CD4-positive, alpha-beta T cell treated with Interleukin-4 for 1 hour (primary cell): Measurements from ENCODE around the gene MADCAM1.
A peak's percentile ranks its signal among the peaks of the same experiment; 100 is the strongest.
"Not testable (repeated sequence)": the region's sequence is repeated elsewhere in the genome, so short reads cannot be mapped to it uniquely, and the experiment has no call there.

Source experiments
- DNase-seq, 2 donors: peaks; one replicate each; pipeline ENCODE4 v3.0.0-alpha.2; 2020 to 2022

MADCAM1 gene

DNA sequence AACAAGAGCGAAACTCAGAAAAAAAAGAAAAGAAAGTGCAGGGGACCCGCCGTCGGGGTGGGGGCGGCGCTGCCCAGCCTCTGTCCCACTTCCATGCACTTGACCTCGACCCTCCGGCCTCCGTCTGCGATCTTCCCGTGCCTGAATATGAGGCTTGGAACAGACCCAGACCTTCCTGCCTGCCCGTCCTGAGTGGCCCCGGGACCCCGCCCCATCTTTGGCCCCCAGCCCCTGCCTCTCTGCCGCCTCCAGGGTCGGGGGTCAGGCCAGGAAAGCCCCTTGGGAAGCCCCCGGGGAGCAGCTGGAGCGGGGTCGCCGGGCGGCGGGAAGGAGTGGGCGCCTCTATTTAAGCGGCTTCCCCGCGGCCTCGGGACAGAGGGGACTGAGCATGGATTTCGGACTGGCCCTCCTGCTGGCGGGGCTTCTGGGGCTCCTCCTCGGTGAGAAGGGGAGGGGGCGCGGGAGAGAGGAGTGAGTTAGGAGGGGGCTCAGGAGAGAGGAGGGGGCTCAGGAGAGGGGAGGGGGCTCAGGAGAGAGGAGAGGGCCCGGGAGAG lies at the start of gene MADCAM1:
TSS of gene MADCAM1 (plus strand) at position 375 of the 554 bp plus-strand sequence. CDS start at position 389, 14 bp downstream.
- DNase-seq = no peak

DNA sequence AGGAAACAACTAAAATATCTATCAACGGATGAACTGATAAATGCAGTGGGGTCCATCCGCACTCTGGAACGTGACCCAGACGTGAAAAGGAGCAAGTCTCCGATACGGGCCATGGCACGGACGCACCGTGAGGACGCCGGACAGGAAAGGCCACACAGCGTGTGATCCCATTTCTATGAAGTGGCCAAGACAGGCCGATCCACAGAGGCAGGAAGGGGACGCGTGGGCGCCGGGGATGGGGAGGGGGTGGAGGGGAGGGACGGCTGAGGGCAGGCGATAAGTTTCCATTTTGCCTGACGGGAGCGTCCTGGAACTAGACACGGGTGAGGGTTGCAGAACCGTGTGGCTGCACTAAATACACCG lies 49.2 kb upstream of the MADCAM1 start:
- no peak for DNase-seq

DNA sequence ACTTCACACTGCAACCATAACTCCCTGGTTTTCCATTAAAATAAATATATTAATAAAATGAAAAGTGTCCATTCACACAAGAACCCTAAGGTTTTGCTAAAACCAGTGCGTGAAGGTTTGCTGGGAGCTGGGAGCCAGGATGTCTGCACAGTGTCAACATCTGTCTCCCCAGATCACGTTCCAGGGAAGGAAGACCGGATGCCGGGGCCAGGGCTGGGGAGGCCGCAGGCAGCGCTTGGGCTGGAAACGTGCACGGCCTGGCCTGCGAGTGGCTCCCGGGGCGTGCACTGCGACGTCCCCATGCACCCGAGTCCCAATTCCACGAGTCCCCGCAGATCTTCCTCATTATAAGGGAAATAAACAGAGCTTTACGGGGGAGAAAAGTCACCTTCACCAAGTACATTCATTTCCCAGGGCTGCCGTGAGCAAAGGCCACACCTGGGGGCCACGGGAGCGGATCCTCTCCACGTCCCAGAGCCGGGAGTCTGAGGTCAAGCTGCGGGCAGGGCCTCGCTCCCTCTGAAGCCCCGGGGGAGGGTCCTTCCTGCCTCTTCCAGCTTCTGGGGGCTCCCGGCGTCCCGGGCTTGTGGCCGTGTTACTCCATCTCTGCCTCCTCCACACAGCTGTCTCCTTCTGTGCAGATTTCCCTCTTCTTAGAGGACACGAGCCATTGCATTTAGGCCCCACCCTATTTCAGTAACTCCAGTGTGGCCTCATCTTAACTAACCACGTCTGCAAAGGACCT lies 48.3 kb upstream of the MADCAM1 start:
- DNase-seq = no peak

DNA sequence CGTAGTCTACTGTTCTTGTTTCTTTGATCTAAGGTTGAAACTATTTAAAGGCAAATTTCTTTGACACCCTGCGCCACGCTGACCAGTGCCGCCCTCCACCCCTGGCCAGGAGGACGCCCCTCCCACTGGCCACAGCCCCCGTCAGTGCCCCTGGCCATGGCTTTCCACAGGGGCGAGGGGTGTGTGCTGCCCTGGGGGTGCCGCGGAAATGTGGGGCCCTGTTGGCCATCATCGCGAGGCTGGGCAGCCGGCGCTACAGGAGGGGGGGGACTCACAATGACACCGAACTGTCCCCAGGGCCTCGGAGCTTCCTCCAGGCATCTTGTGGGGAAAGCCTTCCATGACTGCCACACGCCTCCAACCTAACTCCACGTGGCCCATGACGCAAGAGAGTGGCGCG lies 46.4 kb upstream of the MADCAM1 start:
- no peak for DNase-seq

DNA sequence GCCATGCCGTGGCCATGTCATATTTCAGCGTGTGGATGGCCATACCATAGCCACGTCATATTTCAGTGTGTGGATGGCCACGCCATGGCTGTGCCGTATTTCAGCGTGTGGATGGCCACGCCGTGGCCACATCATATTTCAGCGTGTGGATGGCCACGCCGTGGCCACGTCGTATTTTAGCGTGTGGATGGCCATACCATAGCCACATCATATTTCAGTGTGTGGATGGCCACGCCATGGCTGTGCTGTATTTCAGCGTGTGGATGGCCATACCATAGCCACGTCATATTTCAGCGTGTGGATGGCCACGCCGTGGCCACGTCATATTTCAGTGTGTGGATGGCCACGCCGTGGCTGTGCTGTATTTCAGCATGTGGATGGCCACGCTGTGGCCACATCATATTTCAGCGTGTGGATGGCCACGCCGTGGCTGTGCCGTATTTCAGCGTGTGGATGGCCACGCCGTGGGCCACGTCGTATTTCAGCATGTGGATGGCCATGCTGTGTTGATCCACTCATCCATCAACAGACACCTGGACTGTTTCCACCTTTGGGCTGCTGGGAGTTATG lies 45.3 kb upstream of the MADCAM1 start:
- not testable (repeated sequence) for DNase-seq

DNA sequence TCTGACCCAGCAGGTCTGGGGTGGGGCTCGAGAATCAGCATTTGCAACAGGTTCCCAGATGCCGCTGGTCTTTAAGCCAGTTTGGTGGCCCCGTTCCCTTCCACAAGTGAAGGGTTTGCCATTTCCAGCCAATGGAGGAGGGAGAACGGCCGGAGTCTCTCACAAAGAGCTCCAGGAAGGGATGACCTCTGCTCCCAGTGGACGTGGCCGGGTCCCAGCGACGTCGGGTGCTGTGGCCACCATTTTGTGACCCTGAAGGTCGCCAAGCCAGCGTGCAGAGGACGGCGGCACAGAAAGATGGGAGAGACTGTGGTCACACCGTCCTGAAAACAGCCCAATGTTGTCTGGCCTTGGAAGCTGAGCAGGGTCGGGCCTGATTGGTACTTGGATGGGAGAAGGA lies 43.5 kb upstream of the MADCAM1 start:
- DNase-seq = no peak

DNA sequence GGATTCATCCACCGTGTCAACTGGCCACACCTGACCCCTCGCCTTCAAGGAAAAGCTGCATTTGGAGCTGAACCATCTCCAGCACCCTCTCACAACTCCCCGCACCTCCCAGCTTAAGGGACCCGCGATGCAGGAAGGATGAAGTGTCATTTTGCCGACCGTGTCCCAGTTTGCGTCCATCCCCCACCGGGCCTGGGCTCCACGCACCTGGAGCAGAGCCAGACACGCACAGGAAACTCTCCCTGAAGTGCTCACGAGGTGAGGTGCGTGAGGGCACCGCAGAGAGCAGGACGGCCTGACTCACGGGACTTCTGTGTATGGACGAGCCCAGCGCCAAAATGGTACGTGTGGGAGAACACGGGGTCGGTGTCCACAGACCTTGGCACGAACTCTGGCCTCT lies 42.7 kb upstream of the MADCAM1 start:
- no peak for DNase-seq

DNA sequence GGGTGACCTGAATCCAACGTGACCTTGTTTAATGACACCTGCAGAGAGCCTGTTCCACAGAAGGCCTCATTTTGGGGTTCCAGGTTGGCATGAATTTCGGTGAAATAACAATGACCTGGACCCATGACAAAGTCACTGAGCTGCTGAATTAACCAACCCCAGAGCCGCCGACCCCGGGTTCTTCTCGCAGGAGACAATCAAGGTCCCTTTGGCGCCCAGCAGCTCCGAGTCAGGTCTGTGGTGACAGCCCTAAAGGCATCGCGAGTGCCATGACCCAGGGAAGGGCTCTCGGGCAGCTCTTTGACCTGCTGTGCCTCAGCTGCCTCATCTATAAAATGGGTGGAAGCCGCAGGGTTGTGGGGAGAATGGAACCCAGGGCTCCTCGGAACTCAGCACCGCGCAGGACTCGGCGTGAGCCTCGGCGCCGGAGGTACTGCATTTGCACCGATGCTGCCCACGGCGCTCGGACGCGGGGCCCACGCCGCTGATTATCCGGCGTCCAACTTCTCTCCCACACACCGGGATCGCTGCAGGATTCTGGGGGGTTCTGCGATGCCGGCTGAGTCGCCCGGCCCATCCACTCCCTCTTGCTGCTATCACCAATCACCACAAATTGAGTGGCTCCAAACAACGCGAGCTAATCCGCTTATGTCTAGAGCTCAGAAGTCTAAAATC lies 41.1 kb upstream of the MADCAM1 start:
- DNase-seq = no peak

DNA sequence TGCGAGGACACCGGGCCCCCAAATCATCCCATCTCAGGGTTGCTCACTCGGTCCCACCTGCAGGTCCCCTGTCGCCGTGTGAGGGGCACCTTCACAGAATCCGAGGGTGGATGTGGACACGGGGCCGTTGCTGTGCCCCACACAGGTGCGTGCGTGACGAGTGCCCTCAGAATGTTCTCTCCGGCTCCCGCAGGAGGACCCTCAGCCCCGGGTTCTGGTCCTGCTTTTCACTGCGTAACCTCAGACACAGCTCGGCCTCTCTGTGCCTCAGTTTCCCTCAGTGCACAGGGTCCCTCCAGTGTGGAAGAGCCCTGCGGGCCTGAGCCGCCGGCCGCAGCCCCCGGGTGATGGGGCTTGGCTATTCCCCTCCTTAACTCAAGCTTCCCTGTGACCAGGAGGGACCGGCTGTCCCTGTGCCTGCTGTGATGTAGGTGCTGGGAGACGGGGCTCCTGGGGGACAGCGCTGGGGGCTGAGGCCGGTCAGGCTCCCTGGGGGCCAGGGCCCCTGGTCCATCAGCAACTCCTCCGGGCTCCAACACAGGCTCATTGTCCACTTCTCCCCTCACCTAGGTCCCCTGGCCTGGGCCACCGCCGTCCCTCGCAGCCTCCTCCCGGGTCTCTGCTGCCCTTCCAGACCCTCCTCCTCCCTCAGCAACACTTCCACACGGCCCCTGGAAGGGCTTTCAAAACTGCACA lies 40.3 kb upstream of the MADCAM1 start:
- DNase-seq = no peak

DNA sequence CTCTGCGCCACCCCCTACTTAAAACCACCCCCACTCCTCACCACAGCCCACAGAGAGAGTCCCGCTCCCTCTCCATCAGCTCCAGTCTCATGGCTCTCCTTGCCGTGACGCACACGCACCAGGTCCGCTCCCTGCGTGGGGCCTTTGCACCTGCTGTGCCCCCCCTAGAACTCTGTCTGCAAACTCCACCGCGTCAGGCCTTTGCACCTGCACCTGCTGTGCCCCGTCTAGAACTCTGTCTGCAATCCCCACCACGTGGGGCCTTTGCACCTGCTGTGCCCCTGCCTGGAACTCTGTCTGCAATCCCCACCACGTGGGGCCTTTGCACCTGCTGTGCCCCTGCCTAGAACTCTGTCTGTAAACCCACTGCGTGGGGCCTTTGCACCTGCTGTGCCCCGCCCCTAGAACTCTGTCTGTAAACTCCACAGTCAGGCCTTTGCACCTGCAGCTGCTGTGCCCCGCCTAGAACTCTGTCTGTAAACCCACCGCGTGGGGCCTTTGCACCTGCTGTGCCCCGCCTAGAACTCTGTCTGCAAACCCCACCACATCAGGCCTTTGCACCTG lies 39.7 kb upstream of the MADCAM1 start:
- DNase-seq = no peak

DNA sequence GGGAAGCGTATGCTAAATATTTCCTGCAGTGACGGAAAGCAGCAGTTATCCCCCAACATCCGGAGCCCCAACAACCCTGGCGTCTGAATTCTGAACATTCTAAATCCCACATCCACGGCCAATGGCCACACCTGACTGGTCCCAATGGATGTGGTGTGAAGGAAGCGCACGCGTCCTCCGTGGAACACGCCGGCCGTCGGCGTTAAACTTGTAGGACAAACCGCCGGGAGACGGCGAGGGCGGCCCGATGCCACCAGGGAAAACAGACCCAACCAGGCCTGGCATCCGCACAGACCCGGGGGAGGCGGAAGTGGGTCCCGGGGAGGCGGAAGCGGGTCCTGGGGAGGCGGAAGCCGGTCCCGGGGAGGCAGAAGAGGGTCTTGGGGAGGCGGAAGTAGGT lies 38.6 kb upstream of the MADCAM1 start:
- DNase-seq = no peak

DNA sequence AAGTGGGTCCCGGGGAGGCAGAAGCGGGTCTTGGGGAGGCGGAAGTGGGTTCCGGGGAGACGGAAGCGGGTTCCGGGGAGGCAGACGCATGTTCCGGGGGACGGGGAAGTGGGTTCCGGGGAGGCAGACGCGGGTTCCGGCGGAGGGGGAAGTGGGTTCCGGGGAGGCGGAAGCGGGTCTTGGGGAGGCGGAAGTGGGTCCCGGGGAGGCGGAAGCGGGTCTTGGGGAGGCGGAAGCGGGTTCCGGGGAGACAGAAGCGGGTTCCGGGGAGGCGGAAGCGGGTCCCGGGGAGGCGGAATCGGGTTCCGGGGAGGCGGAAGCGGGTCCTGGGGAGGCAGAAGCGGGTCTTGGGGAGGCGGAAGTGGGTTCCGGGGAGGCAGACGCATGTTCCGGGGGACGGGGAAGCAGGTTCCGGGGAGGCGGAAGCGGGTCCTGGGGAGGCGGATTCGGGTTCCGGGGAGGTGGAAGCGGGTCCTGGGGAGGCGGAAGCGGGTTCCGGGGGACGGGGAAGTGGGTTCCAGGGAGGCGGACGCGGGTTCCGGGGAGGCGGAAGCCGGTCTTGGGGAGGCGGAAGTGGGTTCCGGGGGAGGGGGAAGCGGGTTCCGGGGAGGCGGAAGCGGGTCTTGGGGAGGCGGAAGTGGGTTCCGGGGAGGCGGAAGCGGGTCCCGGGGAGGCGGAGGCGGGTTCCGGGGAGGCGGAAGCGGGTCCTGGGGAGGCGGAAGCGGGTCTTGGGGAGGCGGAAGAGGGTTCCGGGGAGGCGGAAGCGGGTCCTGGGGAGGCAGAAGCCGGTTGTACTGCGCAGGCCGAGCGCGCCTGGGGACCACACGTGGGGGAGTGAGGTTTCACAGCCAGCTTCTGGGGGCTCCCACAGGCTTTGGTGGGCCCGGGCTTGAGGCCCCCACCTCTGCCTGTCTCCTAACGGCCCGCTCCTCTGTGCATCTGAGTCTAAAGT lies 37.9 kb upstream of the MADCAM1 start:
- no peak for DNase-seq

DNA sequence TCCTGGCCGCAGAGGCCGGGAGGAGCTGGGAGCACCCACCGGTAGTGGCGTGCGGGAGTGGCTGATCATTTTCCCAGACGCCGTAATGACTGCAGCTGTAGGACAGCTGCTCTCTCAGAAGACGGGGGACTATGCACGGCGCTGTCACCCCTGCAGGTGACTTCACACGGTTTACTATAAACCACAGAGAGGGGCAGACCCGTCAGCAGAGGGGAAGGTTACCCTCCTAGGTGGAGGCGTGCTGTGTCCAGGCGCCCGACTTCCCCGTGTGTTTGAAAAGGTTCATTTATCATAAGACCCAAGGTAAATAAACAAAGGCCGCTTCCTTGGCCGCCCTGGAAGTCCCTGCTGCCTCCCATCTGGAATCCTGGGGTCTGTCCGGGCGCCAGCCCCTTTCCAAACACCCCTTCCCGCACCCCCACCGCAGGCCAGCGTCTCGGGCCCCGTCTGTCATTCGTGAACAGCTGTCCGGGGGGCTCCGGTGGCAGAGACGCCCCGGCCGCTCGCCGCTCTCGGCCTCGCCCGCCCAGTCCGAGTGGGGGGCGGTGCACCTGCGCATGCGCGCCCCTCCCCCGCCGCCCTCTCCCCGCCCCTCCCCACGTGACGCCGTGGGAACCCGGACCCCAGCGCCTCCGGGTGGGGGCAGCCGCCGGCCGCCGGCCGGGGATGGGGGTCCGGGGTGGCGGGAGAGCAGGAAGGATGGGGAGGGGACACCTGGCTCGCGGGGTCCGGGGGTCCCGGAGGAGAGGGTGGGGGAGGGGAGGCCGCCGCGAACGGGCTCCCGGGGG lies 36.4 kb upstream of the MADCAM1 start:
- DNase-seq = peak in 1 of 2 donors; percentile 6

DNA sequence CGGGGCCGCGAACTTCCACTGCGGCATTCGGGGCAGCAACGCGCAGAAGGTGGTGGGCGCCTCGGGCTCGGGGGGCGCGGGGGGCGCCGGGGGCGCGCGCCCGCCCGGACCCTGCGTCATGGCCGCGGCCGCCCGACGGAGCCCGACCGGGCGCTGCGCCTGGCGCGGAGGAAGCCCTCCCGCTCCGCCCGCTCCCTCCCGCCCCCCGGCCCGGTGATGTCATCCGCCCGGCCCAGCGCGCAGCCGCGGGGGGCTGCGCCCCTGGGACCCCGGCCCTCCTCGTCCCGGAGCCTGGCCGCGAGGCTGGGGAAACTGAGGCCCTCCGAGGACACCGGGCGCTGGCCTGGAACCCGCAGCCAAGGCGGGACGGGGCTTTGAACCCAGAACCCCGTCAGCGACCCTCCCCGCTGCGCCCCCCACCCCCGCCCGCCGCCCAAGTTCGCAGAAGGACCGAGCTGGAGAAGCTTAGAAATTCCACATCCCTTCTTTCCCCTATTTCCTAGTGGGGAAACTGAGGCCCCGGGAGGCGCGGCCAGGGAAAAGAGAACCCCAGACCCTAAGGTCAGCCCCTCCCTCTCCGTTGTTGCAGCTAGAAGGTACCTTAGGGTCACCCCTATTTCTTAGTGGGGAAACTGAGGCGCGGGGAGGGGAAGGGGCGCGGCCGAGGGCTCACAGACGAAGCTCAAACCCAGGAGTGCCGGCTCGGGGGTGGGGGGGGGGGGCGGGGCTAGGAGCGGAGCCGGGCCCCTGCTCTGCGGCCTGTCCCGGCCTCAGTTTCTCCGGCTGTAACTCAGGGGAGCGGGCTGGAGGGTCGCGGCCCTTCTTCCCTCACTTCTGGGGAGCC lies 35.2 kb upstream of the MADCAM1 start, which contains the start of gene SHC2:
TSS of gene SHC2 (minus strand) at position 157 of the 844 bp plus-strand sequence. CDS start at position 120, 37 bp downstream.
- no peak for DNase-seq

DNA sequence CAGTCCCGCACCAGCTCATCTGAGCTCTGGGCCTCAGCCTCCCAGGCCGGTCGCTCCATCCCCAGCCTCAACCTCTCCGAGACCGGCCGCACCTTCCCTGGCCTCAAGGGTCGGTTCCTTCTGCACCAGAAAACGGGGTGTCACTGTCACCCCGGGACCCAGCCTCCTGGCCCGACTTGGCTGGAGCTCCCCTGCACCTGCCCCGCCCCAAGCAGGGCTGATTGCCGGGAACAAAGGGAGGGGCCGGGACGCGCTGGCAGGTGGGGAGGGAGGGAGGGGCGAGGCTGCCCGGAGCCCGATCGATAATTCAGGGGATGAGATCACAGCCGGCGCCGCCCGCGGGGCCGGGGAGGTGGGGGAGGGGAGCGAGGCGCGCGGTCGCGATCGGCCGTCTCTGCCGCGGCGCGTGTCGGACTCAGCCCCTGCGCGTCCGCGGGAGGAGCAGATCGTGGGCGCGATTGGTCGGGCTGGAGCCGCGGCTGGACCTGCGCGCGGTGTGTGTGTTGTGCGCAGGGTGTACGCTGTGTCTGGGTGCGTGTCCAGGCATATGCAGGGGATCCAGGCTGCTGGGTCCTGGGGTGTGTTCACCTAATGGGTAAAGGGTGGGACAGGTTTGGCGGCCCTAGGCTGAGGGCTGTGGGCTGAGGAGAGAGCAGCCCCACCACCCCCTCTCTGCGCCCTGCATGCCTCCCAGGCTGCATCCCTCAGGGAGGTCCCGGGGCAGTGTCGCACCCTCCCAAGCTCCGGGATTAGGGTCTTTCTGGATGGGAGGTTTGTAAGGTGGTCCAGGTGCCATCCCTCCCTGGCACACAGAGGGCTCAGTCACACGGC lies 34.4 kb upstream of the MADCAM1 start:
- DNase-seq = peak in 1 of 2 donors; percentile 3

DNA sequence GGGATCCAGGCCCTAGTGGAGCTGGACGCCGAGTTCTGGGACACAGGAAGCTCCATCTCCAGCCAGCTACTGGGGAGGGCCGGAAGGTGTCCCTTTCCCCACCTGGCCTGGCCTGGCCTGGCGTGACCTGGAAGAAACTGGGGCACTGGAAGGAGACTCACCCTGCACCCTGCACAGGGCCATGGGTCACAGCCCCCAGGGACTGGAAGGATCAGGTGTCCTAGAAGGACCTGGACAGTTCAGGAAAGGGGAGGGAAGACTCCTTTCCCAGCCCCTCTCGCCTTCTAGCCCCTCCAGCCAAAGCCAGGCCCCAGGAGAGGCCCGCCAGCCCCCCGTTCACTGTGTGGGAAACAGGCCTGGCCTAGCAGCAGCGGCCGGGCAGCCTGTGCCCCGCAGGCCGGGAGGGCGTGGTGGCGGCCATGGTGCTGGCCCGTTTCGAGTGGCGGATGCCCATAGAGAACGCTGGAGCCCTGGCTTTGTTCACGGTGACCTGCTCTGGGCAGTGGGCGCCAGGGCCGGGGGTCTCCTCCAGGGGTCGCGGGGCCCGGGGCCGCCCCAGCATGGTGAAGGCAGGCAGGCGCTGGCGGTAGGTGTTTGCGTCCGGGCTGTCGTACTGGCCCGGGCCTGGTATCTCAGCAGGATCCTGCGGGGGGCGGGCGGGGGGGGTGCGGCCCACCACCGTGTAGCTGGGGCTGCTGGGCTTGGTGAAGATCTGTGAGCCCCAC lies 32.6 kb upstream of the MADCAM1 start:
- DNase-seq = no peak

DNA sequence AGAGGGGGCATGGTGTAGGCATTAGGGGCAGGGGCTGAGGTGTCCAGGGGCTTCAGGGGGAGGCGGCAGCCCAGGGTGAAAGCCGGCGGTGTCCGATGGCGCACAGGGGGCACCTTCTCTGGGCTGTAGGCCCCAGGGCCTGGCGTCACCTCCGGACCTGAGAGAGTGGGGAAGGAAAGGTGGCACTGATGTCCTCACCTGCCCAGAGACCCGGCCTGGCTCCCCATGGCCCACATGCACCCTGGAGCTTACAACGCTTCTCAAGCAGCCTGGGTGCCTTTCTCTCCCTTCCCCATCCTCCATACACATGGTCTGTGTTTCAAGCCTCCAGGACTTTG lies 32.1 kb upstream of the MADCAM1 start:
- DNase-seq = no peak
